SK-N-SH (cell line): ENCODE results near the gene NISCH. TPM values are rescaled to one million over a fixed set of nuclear protein-coding genes. Genes with fewer than 3 reads are reported as not detected.

Experiments used
- CTCF ChIA-PET: fragments of 300-600, 350-600 bp; formaldehyde crosslinking; extraction: SDS; loops from one replicate; lab custom pipeline; 2021; lab: Yijun Ruan, JAX
- POLR2A ChIA-PET: fragments of 350-600 bp; sonication (Branson Sonifier 250); formaldehyde crosslinking; extraction: SDS; loops from one replicate; lab custom pipeline; 2020; ENCODE audit warnings: antibody characterized with exemption, inconsistent platforms; lab: Yijun Ruan, JAX
- DNase-seq: peaks from one replicate; pipeline ENCODE4 v3.0.0; 2012
- H2AFZ ChIP-seq: fragments of 200-600 bp; sonication (generic); 2 replicates; pipeline ENCODE4 v1.8.1; 2016; ENCODE audit warnings: antibody characterized with exemption, mild to moderate bottlenecking, low read depth
- H3F3A ChIP-seq: fragments of 200-600 bp; sonication (generic); replicated peaks from 2 replicates; pipeline ENCODE3; 2016; ENCODE audit warnings: antibody characterized with exemption, mild to moderate bottlenecking; ENCODE audit not compliant: insufficient read depth
- H3K27ac ChIP-seq, 2 experiments: fragments of 200-500 bp in 1 of 2; fragments of 200-600 bp in 1 of 2; sonication (Bioruptor generic) in 1 of 2; sonication (generic), shearing (Covaris generic) in 1 of 2; 2 replicates each; pipeline versions ENCODE4 v1.5.1 to v1.6.1; 2014 to 2016; ENCODE audit warnings: low read depth in 2 of 2, inconsistent platforms in 1 of 2, low read length in 1 of 2, mild to moderate bottlenecking in 1 of 2, mixed read lengths in 1 of 2
- H3K27me3 ChIP-seq: fragments of 200-600 bp; sonication (generic), shearing (Covaris generic); 2 replicates; pipeline ENCODE4 v1.6.1; 2016; ENCODE audit warnings: mixed run types; ENCODE audit not compliant: insufficient read depth
- H3K36me3 ChIP-seq, 2 experiments: fragments of 200-500 bp in 1 of 2; fragments of 200-600 bp in 1 of 2; sonication (Bioruptor generic) in 1 of 2; sonication (generic) in 1 of 2; replicated peaks in 1 of 2; 2 replicates each; pipeline versions ENCODE3 to v1.5.1; 2014 to 2016; ENCODE audit warnings: low read length in 1 of 2, mild to moderate bottlenecking in 1 of 2; ENCODE audit not compliant: insufficient read depth in 2 of 2, control insufficient read depth in 1 of 2
- H3K4me1 ChIP-seq, 2 experiments: fragments of 200-500 bp in 1 of 2; fragments of 200-600 bp in 1 of 2; sonication (Bioruptor generic) in 1 of 2; sonication (generic), shearing (Covaris generic) in 1 of 2; 2 replicates each; pipeline versions ENCODE4 v1.5.1 to v1.6.1; 2014 to 2016; ENCODE audit warnings: low read depth in 1 of 2, low read length in 1 of 2, mixed run types in 1 of 2; ENCODE audit not compliant: insufficient read depth in 2 of 2, control insufficient read depth in 1 of 2
- H3K4me2 ChIP-seq: fragments of 200-600 bp; sonication (generic), shearing (Covaris generic); 2 replicates; pipeline ENCODE4 v1.6.1; 2017; ENCODE audit warnings: mixed run types
- H3K4me3 ChIP-seq, 2 experiments: fragments of 200-500 bp in 1 of 2; fragments of 200-600 bp in 1 of 2; sonication (Bioruptor generic) in 1 of 2; sonication (generic), shearing (Covaris generic) in 1 of 2; 2 replicates each; pipeline versions ENCODE4 v1.5.1 to v1.8.1; 2014 to 2016; ENCODE audit warnings: low read depth in 2 of 2, inconsistent platforms in 1 of 2, low read length in 1 of 2, mild to moderate bottlenecking in 1 of 2, mixed read lengths in 1 of 2, moderate library complexity in 1 of 2
- H3K79me2 ChIP-seq: fragments of 200-600 bp; sonication (generic); 2 replicates; pipeline ENCODE4 v1.8.1; 2017; ENCODE audit warnings: mild to moderate bottlenecking; ENCODE audit not compliant: insufficient read depth
- H3K9ac ChIP-seq: fragments of 200-600 bp; sonication (generic); 2 replicates; pipeline ENCODE4 v1.6.1; 2017; ENCODE audit warnings: mixed run types
- H3K9me2 ChIP-seq: fragments of 200-600 bp; sonication (generic); 2 replicates; pipeline ENCODE4 v1.6.1; 2017; ENCODE audit warnings: mixed run types
- H3K9me3 ChIP-seq: fragments of 200-600 bp; sonication (generic); 2 replicates; pipeline ENCODE4 v1.6.1; 2017; ENCODE audit warnings: mixed run types, mild to moderate bottlenecking, moderate library complexity
- H4K20me1 ChIP-seq: fragments of 200-600 bp; sonication (generic); 2 replicates; pipeline ENCODE4 v1.6.1; 2017; ENCODE audit warnings: mild to moderate bottlenecking, mixed run types; ENCODE audit not compliant: insufficient read depth
- CHD2 ChIP-seq: fragments of 150-350 bp; IDR thresholded peaks from 2 replicates; pipeline ENCODE4 v1.6.1; 2018; ENCODE audit warnings: low read length; ENCODE audit not compliant: partially characterized antibody
- GABPA ChIP-seq: IDR thresholded peaks from 2 replicates; pipeline ENCODE4 v1.4.0; 2012; ENCODE audit warnings: low read depth, mild to moderate bottlenecking
- GATA2 ChIP-seq: sonication (generic); formaldehyde crosslinking; IDR thresholded peaks from 2 replicates; pipeline ENCODE4 v1.5.0; 2020; ENCODE audit warnings: mild to moderate bottlenecking, missing genetic modification reagents
- IRF3 ChIP-seq: fragments of 150-350 bp; IDR thresholded peaks from 2 replicates; pipeline ENCODE4 v1.6.1; 2016; ENCODE audit warnings: mild to moderate bottlenecking, low read depth, low read length
- MAX ChIP-seq: IDR thresholded peaks from 2 replicates; pipeline ENCODE4 v1.4.0; 2012; ENCODE audit warnings: low read depth
- MEF2A ChIP-seq: IDR thresholded peaks from 2 replicates; pipeline ENCODE4 v1.4.0; 2012; ENCODE audit warnings: low read depth, borderline replicate concordance
- MXI1 ChIP-seq: IDR thresholded peaks from 2 replicates; pipeline ENCODE4 v1.6.1; 2012; ENCODE audit warnings: mild to moderate bottlenecking, low read depth, low read length, improper control_type of control experiment
- POLR2AphosphoS5 ChIP-seq: IDR thresholded peaks from 2 replicates; pipeline ENCODE4 v1.6.1; 2012; ENCODE audit warnings: low read depth, low read length
- RAD21 ChIP-seq: IDR thresholded peaks from 2 replicates; pipeline ENCODE4 v1.6.1; 2012; ENCODE audit warnings: mild to moderate bottlenecking, low read length
- RCOR1 ChIP-seq: fragments of 150-350 bp; IDR thresholded peaks from 2 replicates; pipeline ENCODE4 v1.6.1; 2017; ENCODE audit warnings: antibody characterized with exemption, low read length
- REST ChIP-seq: IDR thresholded peaks from 2 replicates; pipeline ENCODE4 v1.6.1; 2012; ENCODE audit warnings: mild to moderate bottlenecking, low read depth, low read length, moderate library complexity
- RXRA ChIP-seq: IDR thresholded peaks from 2 replicates; pipeline ENCODE4 v1.4.0; 2012; ENCODE audit warnings: low read depth, mild to moderate bottlenecking, borderline replicate concordance
- SIN3A ChIP-seq: IDR thresholded peaks from 2 replicates; pipeline ENCODE4 v1.6.1; 2012; ENCODE audit warnings: low read depth, mild to moderate bottlenecking, low read length, moderate library complexity, borderline replicate concordance
- SMC3 ChIP-seq: IDR thresholded peaks from 2 replicates; pipeline ENCODE4 v1.6.1; 2012; ENCODE audit warnings: low read depth, low read length, improper control_type of control experiment
- TAF1 ChIP-seq: IDR thresholded peaks from 2 replicates; pipeline ENCODE4 v1.6.1; 2012; ENCODE audit warnings: low read depth, mild to moderate bottlenecking, low read length, moderate library complexity, borderline replicate concordance
- TEAD4 ChIP-seq: IDR thresholded peaks from 2 replicates; pipeline ENCODE4 v1.4.0; 2012; ENCODE audit warnings: mild to moderate bottlenecking, borderline replicate concordance; ENCODE audit not compliant: insufficient read depth
- USF1 ChIP-seq: IDR thresholded peaks from 2 replicates; pipeline ENCODE4 v1.4.0; 2012; ENCODE audit warnings: low read depth, borderline replicate concordance
- USF2 ChIP-seq: fragments of 150-350 bp; IDR thresholded peaks from 2 replicates; pipeline ENCODE4 v1.6.1; 2017; ENCODE audit warnings: antibody characterized with exemption, low read length, low read depth, borderline replicate concordance
- WGBS: methylation state at CpG from one replicate; pipeline ENCODE4 v1.1.6; 2017; ENCODE audit warnings: low lambda C conversion rate; 5-methylcytosine and 5-hydroxymethylcytosine counted together
- polyA plus RNA-seq, 3 experiments: library from polyadenylated mRNA; depleted of rRNA; stranded (reverse); fragments of >200 nt; gene quantifications; 2 replicates each; pipeline ENCODE4 v1.2.3, GENCODE V29; 2012

The NISCH gene
- polyA plus RNA-seq, 1 of the 3 experiments (the other 2 are of a cell fraction), result 77.5 TPM

GRCh38 chr3:52490035-52490938 lies 34.9 kb downstream of the NISCH start:
- ChIA-PET CTCF (interaction anchor here (0.8 to 4.6 kb wide), 6 partner anchors 8 to 45 kb away, joined by 3 to 24 read pairs (median 3); no protein-coding TSS in a partner anchor), POLR2A (interaction anchor here (1.6 to 2.3 kb wide), 2 partner anchors 8 to 10 kb away, joined by 5 to 8 read pairs; no protein-coding TSS in a partner anchor)
- no peaks in the 10 kb centered on the region for H4K20me1 ChIP-seq
- H3K27me3 ChIP-seq, result no peaks in the 10 kb centered on the region
- H3K9me2 ChIP-seq, result no peaks in the 10 kb centered on the region
- H3K79me2 ChIP-seq, result no peaks in the 10 kb centered on the region
- 96% methylated on average over 13 of the region's 22 CpGs for WGBS
- peaks cover 3% of the 10 kb centered on the region in 2 experiments; a peak in 2 of 4 replicates for H3K4me1 ChIP-seq
- no peak overlapping the region for H3K9ac ChIP-seq
- DNase-seq, result no peak
- H3K4me2 ChIP-seq, result no peak overlapping the region
- H3K27ac ChIP-seq, result peak overlapping the region in 1 of 2 experiments; percentile 55; a peak in 3 of 4 replicates
- peaks cover 10 to 57% of the 10 kb centered on the region in 2 experiments for H3K36me3 ChIP-seq
- no peak overlapping the region for H3K4me3 ChIP-seq
- H3F3A ChIP-seq, result no peaks in the 10 kb centered on the region
- H3K9me3 ChIP-seq, result no peaks in the 10 kb centered on the region
- H2AFZ ChIP-seq, result no peak overlapping the region
- TF ChIP-seq GABPA (no peak), USF1 (no peak), SMC3 (no peak), MEF2A (no peak), MAX (no peak), RXRA (no peak), MXI1 (no peak), RAD21 (no peak), REST (no peak), POLR2AphosphoS5 (no peak), USF2 (no peak), CHD2 (no peak), TAF1 (no peak), GATA2 (no peak), SIN3A (no peak), TEAD4 (no peak), RCOR1 (no peak), IRF3 (no peak)
- TF ChIP-seq, all 33 proteins: peak for 0
